GM19324 (cell line): ENCODE measurements around the gene CTNNA2.

ENCODE experiments used
- ATAC-seq: cut with Tn5 transposase; IDR thresholded peaks from one replicate; pipeline ENCODE4 v1.9.1; 2021; ENCODE audit warnings: mild to moderate bottlenecking, moderate library complexity; ENCODE audit not compliant: unreplicated experiment, low FRiP score

Gene CTNNA2

DNA sequence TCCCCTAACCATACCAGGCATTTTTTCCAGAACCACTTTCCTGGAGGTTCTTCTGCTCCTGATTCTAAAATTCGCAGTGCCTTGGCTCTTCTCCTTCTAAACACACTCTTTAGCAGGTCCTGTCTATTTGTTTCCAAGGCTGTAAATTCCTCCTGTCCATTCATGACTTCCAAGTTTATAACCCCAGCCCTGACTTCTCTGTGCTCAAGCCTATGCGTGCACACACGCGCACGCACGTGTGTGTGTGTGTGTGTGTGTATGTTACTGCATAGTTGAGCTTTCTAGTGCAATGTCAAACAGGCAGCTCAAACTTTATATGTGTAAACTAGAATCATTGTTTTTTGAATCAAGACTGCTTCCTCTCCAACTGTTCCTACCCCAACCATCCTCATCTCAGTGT lies 454.0 kb downstream of the CTNNA2 start:
- no peak for ATAC-seq

DNA sequence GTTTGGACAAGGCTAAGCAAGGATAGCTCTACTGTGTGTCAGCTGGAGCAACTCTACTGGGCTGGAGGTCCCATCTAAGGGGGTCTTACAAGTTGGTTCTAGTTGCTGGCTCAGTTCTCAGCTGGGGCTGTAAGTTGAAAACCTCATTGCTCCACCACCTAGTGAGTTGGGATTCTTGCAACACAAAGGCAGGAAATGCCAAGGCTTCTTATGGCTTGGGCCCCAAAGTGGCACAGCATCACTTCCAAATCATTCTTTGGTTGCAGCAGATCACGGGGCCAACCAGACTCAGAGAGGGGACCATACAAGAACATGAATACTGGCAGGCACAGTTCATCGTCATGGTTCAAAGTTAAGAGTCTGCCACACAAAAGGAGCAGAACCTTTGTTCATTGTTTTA lies 459.0 kb downstream of the CTNNA2 start:
- ATAC-seq, result no peak

GRCh38 chr2:79972661-79973060 lies 459.8 kb downstream of the CTNNA2 start:
- no peak for ATAC-seq

GRCh38 chr2:79975791-79976565 lies 463.1 kb downstream of the CTNNA2 start:
- no peak for ATAC-seq

DNA sequence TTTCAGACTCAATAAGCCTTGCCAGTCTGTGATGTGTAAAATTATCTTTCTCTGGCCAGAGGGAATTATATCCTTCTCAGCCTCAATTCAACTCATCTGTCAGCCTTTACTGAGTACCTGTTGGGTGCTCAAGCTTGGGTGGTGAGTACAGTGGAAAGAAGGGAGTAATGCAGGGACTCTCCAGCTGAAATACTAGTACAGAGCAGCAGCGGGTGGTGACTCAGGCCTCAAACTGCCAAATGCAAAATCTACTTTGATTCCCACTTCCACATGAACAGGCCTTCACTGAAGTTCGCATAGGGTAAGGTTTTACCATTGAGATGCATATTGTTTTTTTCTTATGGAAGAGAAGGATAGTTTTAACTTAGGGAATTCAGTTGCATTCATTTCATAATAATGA lies 464.9 kb downstream of the CTNNA2 start:
- ATAC-seq, result no peak

DNA sequence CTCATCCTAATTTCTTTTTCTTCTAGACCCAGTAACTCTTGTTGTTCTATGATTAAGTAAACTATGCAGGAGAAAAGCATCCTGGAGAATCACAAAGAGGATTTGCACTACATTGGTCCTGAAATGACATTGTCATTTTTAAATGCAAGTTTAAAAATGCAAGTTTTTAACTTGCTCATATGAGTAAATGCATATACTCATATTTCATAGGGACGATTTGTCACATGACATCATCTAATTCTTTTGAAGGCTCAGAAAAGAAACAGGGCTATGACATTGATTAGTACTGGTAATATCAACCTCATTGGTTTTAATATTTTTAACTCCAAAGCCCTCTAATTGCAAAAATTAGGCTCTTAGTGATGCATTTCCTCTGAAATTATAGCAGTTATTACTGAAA lies 467.3 kb downstream of the CTNNA2 start:
- ATAC-seq, result no peak

- ATAC-seq, result no peak
Observed at GRCh38 chr2:79980816-79981215, 468.0 kb downstream of the CTNNA2 start.

- no peak for ATAC-seq
Observed at GRCh38 chr2:79981316-79981715, 468.5 kb downstream of the CTNNA2 start.

DNA sequence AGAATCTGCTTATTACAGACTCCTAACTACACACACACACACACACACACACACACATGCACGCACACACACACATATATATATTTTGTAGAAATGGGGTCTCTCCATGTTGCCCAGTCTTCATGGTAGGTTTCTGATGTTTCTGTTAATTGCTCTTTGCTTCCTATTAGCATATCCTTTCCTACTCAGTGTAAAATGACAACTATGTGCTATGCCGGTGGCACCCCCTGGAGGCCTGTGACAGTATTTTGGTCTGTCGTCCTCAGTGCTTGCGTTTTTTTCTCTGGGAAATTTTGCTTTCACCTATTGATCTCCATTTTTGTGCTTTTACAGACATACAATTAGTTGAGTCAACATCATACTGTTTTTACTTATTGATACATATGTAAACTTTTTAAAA lies 469.6 kb downstream of the CTNNA2 start:
- ATAC-seq, result no peak

- ATAC-seq, result no peak
Observed at GRCh38 chr2:79984476-79984875, 471.6 kb downstream of the CTNNA2 start.

- no peak for ATAC-seq
Observed at GRCh38 chr2:79985145-79985544, 472.3 kb downstream of the CTNNA2 start.

- no peak for ATAC-seq
Observed at GRCh38 chr2:79985571-79985970, 472.7 kb downstream of the CTNNA2 start.

DNA sequence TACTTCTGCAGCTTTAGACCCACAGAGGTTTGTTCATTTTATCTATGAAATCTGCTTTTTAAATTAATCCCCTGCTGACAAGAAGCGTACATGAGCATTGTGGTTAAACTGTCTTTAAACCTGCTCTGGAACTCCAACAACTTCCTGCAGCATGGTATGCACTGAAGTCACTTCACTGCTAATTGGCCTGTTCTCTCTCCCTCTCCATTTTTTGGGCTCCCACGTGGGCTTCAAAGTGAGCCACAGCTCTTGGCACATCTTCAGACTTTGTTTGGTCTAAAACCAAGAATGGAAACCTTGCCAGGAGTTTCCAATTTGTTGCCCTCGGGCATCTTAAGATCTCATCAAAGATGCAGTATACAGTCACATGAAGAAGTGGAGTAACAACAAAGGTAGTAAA lies 480.3 kb downstream of the CTNNA2 start:
- ATAC-seq, result no peak

DNA sequence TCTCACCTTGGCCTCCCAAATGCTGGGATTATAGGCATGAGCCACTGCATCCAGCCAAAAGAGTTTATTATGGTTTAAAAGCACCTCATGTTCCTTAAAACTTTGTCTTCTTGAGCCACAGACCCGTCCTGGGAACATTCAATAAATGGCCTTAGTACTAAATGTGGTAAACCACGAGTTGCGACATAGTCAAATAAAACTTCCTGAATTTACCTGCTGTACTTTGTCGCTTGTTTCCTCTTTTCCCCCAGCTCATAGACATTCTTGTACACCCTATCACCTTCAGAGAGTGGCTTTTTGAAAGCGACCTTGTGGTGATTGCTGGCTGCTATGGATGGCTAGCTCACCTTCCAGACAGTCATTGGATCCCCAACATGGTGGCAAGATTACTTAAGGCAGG lies 481.3 kb downstream of the CTNNA2 start:
- ATAC-seq, result no peak

DNA sequence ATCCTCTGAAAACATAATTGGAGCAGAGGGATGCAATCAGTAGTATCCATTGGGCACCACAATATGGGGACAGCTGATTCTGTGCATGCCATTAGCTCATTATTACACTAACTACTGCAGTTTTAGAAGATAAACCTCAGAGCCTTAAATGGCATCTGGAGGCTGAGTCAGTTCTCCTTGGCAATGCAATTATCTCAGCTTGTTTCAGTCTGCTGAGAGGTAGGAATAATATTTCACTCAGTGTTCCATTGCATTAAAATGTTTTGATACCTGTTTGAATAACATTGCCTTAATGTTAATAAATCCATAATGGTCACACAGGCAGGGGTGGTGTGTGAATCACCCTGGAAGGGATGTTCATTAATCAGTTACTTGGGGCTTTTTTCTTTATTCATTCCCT lies 482.1 kb downstream of the CTNNA2 start:
- ATAC-seq, result no peak

DNA sequence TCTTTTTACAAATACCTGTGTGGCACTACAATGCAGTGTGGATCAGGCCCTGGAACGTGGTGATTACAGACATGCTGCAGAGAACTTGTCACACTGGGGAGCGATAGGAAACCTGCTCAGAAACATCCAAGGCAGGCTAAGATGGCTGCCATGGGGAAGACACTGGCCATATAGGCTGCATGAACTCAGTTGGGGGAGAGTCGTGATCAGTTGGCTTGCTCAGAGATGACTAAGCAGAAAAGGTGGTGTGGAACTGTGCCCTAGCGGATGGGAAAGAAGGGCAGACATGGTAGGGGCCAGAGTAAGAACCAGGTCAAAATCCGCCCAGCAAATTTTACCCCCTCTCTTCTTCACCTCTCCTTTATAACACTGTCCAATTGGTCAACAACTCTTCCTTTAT lies 483.9 kb downstream of the CTNNA2 start:
- ATAC-seq, result no peak

- no peak for ATAC-seq
Observed at GRCh38 chr2:80001701-80002101, 488.9 kb downstream of the CTNNA2 start.

DNA sequence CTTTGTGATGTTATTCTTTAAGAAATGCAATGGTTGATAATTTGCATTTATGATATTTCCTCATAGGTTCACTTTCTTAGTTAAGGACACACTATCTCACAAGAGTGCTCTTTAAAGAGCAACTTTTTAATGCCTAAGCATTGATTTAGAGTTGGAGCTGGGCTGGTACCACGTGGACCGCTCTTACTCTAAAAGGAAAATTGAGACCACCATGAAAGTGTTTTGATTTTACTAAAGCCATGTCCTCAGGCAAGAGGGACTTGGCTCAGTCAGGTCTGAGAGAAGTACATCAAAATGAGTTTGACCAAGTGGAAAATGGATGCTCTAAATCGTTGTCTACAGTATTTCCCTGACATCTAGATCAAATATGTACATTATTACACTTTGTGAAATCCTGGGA lies 489.3 kb downstream of the CTNNA2 start:
- ATAC-seq, result no peak

DNA sequence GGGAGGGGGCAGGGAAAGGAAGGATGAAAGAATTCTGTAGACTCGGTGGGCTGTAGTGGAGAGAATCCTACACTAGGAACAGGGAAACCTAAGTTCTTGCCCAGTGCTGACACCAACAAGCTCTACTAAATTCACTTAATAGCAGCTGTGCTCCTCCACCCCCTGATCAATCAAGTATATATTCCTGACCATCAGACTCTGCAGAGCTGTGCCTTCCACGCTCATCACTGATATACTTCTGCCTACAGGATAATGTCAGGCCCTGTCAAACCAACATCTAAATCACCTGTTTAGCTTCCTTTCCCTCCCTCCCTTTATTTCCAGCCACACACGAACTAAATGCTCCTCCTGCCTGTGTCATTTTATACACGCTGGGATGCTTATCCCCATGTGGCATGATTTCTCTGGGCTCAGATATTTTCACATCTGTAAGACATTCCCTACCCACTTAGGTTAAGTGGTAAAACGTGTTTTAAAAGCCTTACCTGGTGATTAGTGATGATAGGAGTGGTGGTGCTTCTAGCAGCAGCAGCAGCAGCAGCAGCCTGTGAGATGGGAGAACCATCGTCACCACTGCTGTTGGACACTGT lies 489.8 kb downstream of the CTNNA2 start:
- ATAC-seq, result no peak

DNA sequence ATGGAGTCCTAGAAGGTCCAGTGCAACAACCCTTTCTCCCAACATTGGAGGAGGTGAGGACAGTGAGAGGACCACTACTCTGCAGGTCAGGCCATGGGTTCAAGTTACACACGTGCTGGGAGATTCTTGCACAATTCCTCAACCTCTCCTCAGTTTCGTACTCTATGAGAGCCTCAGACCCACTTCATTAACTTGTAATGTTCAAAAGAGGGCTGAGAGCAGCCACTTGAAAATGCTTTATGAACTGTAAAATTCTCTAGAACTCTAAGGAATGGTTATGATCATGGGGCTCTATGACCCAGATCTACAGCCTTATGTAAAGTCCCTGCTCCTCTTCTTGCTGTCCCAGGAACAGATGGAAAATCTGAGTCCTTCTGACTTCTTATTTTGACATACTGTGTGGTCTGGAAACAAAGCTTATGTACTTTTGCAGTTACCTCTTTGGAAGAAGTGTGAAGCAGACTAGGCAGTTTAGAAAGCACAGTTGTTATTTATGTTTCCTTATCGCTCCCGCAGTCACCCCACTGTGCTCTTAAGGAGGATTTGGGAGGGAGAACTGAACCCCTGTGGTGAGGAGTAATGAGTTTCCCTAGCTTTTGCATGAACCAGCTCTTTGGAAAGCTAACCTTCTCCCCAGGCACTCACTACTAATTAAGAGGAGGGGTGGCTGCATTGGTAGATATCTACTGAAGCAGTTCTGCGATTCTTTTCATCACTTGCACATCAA lies 495.1 kb downstream of the CTNNA2 start:
- ATAC-seq, result no peak

DNA sequence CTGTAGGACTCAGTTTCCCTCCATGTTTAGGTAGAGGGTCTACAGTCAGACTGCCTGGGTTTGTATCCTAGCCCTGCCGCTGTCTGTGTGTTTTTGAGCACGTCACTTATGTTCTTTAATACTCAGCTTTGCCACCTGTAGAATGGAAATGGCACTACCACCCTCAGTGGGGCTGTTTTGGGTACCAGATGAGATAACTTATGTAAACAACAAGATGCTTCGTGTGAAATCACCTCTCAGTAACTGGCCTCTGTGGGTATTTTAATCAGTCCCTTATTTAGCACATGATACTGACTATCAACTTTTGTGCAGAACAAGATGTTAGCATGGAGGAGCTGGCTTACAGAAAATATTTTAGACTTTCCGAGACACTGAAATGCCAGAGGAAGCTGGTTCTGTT lies 495.7 kb downstream of the CTNNA2 start:
- ATAC-seq, result no peak

GRCh38 chr2:80009211-80009610 lies 496.4 kb downstream of the CTNNA2 start:
- ATAC-seq, result no peak
